VCaP (cell line): ENCODE measurements around the gene MYPN.

Experiments used
- H3K27ac ChIP-seq: fragments of 450-650 bp; 2 replicates; pipeline ENCODE4 v1.5.1; 2017
- TF ChIP-seq, protein P1 (sequence below): fragments of 450-650 bp; conservative IDR thresholded peaks from 2 replicates; pipeline ENCODE4 v1.5.1; 2017; ENCODE audit warnings: mild to moderate bottlenecking, moderate library complexity

MYPN gene

DNA sequence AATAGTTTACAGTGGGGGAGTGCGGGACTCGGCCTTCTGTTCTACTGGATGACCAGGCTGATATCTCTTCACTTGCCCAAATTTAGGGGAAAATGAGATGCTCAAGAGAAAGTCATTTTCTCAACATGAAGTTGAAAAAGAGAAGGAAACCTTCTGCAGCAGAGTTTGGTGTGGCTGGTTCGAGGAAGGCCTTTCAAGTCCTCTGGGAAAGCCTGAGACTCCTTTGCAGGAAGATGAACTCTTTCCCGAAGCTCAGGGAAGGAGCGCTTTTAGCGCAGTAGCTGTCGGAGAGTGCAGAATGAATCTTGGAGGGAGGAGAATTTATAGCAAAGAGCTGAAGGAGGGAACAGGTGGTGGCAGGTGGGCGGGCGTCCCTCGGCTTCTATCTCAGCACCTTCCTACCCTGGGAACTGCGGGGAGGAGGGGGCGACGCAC is 122.5 kb downstream of the MYPN start, which contains the start of gene ATOH7:
Gene ATOH7 (minus strand): TSS at position 297 of the 435 bp plus-strand sequence. CDS start 436 bp downstream, outside the sequence.
- peak within 1 kb of the TSS; percentile 80 for H3K27ac ChIP-seq

DNA sequence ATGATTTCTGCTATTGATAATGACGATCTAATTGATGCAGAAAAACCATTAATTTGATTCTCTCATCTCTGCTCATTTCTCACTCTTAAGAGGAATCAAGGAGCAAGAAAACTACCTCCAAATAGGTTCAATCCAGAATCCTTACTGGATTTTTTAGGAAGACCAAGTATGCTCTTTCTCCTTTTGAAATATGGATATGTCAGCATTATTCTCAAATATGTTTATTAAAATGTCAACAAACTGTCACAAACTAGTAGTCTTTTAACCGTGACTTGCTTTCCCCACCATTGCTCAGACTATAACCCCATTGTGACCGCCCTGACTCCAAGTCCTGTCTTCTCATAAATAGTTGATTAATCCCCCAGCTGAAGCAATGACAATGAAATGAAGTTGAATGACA is 123.8 kb downstream of the MYPN start:
- no peak overlapping the region for H3K27ac ChIP-seq
- TF ChIP-seq, protein P1, sequence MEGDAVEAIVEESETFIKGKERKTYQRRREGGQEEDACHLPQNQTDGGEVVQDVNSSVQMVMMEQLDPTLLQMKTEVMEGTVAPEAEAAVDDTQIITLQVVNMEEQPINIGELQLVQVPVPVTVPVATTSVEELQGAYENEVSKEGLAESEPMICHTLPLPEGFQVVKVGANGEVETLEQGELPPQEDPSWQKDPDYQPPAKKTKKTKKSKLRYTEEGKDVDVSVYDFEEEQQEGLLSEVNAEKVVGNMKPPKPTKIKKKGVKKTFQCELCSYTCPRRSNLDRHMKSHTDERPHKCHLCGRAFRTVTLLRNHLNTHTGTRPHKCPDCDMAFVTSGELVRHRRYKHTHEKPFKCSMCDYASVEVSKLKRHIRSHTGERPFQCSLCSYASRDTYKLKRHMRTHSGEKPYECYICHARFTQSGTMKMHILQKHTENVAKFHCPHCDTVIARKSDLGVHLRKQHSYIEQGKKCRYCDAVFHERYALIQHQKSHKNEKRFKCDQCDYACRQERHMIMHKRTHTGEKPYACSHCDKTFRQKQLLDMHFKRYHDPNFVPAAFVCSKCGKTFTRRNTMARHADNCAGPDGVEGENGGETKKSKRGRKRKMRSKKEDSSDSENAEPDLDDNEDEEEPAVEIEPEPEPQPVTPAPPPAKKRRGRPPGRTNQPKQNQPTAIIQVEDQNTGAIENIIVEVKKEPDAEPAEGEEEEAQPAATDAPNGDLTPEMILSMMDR, result no peak

More for the DNA sequence above, 122.5 kb downstream of the MYPN start, which contains the start of gene ATOH7:
- TF ChIP-seq, protein P1, result no peak

GRCh38 chr10:68235111-68235510 is 125.8 kb downstream of the MYPN start:
- TF ChIP-seq, protein P1, result no peak
- H3K27ac ChIP-seq, result no peak overlapping the region

- no peak overlapping the region for H3K27ac ChIP-seq
- TF ChIP-seq, protein P1, result no peak
Observed at GRCh38 chr10:68235581-68235980, 126.3 kb downstream of the MYPN start.

GRCh38 chr10:68237173-68237572 is 127.9 kb downstream of the MYPN start:
- TF ChIP-seq, protein P1, result no peak
- H3K27ac ChIP-seq, result no peak overlapping the region

GRCh38 chr10:68238371-68238770 is 129.1 kb downstream of the MYPN start:
- TF ChIP-seq, protein P1, result no peak

DNA sequence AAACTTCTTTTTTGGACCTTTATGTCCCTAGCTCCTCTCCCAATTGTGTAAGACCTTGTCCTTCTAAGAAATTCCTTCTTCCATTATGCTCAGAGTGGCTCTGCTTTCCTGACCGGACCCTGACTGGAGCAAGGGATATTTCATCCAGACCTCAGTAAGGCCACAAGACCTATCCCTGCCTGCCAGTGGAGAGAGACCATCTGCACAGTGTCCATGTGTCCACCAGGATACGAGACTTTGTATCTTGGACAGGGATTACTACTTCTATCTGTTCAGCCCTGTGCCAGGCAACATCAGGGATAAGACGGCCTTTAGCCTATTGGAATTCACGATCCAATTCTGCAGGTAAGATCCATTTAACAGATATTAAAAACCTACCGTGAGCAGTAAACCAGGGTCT is 129.8 kb downstream of the MYPN start:
- TF ChIP-seq, protein P1, result no peak
- H3K27ac ChIP-seq, result no peak overlapping the region

More at GRCh38 chr10:68238371-68238770, 129.1 kb downstream of the MYPN start:
- H3K27ac ChIP-seq, result no peak overlapping the region
